Measurements from ENCODE around the gene LRP2BP.
"Not testable (repeated sequence)": the region's sequence is repeated elsewhere in the genome, so short reads cannot be mapped to it uniquely, and the experiment has no call there.

Gene LRP2BP

DNA sequence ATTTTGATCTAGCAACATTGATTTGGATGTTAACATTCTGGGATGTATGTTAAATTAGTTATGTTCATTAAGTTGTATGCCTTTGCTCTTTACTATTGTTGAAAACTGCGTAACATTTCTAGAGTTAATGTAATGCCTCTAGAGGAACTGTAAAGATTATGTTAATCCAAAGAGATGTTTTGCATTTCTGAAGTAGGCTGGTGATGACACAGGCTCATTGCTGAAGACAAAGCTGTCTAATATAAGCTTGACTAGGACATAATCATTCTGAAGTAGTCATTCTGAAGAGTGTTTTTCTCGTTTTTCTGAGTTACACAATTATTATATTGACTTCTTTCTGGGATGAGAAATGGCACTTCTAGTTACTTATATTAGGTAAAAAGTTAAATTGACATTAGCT lies 72.9 kb downstream of the LRP2BP start:
- DNase-seq, result no peak

DNA sequence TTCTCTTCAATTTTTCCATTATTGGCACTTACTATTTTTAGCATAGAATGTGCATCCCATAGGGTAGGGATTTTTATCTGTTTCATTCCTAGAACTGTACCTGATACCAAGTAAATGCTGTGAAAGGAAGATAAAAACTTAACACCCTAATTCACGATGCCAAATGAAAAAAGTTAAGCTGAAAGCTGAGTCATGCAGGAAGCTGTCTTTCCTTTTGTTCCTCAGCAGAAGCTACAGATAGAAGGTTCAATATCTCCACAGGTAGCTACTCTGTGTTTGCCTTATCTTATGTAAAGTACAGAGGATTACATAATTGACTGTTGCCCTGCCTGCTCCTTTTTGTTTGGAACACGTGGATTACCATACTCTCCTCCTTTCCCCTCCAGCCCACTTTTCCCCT lies 77.0 kb downstream of the LRP2BP start:
- no peak for DNase-seq

DNA sequence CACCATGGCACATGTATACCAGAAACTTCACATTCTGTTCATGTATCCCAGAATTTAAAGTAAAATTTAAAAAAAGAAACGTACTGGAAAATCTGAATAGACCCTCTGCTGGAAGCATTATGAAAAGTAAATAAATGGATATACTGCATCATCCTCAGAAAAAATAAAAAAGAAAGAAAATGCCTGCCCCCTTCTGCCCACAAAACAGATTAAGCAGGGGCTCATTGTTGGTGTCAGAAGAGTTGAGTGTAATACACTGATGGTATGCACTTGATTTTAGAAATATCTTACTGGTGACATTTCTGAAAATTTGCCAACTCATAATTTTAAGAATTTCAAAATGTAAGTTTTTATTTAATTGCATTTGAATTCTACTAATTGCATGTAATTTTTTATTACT lies 77.8 kb downstream of the LRP2BP start:
- no peak for DNase-seq

DNA sequence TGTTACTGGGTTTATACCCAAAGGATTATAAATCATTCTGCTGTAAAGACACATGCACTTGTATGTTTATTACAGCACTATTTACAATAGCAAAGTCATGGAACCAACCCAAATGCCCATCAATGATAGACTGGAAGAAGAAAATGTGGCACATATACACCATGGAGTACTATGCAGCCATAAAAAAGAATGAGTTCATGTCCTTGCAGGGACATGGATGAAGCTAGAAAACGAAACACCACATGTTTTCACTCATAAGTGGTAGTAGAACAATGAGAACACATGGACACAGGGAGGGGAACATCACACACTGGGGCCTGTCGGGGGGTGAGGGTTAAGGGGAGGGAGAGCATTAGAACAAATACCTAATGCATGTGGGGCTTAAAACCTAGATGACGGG lies 78.3 kb downstream of the LRP2BP start:
- DNase-seq, result not testable (repeated sequence)

Measured in suppressor macrophage treated with lipopolysaccharide for 4 hours (primary cell).